ENCODE measurements around the gene LANCL3.
"Not testable (repeated sequence)": the region's sequence is repeated elsewhere in the genome, so short reads cannot be mapped to it uniquely, and the experiment has no call there.

DNA sequence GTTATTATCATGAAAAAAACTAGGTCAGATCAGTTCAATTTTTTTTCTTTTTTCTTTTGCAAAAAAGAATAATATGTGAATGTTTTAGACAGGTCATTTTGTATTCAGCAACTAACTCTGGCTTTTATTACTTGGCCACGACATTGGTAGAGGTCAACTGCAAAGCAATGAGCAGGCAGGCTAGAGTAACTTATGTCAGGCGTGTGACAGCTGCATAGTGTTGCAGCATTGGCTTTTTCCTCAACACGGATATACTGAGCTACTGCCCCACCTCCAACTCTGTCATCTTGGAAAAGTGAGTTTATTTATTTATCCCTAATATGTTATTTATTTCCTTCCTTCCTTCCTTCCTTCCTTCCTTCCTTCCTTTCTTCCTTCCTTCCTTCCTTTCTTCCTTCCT lies 47.8 kb upstream of the LANCL3 start:
- TF ChIP-seq CTCF (IDR thresholded peaks at IDR 0.05; ENCODE audit: insufficient read depth, low read length, poor library complexity, severe bottlenecking); EZH2phosphoT487 (conservative IDR thresholded peaks at IDR 0.05; ENCODE audit: low read length): not testable (repeated sequence)

All from SU-DHL-6 (cell line).